ENCODE measurements around the gene DGKD. TPM values are rescaled to one million over a fixed set of nuclear protein-coding genes. Genes with fewer than 3 reads are reported as not detected.

DGKD gene
- total RNA-seq, 1 experiment from 2014 or later, result 16.0 TPM

DNA sequence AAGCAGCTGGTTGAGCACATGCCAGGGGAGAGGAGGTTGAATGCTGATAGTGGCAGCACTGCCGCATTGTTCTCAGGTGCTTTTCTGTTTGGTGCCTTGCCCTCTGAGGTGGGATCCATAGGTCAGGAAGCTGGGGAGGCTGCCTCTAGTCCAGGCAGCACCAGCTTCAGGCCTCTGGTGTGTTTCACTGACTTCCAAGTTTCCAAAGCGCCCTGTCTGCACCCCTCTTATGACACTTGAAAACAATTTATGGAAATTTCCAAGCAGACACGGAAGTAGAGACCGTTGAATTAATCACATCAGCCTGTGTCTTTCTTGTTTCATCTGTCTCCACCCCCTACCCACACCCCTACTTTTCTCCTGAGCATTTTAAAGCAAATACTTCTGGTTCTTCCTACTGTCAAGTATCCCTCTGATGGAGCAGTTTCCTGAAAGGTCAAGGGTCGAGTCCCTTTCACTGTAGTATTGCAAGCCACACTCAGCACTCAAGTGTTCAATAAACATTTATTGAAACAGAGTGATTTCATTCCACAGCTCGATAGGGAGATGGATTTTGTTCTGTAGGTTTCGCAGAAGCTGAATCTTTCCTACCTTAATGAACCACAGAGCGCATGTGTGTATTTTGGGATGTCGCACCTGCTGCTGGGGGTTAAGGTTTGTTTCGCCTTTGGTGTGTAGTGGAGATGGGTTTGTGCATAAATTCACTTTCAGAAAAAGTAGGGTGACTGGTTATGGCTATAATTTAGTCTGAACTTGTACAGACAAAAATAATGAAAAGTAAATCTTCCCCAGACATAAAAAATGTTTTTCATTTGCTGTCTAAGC, 21.4 kb downstream of the DGKD start:
- DNase-seq (ENCODE audit: low read depth in 1 of 2, low spot score in 2 of 2), result no peak
- Histone ChIP-seq H3K4me3 (no peak overlapping the region), H3K36me3 (peaks cover 8% of the 10 kb centered on the region; the same call in 1 of the 2 replicates), H3K27ac (no peak overlapping the region), H3K9me3 (replicated peaks) (no peaks in the 10 kb centered on the region), H3K27me3 (replicated peaks) (no peaks in the 10 kb centered on the region), H3K4me1 (replicated peaks) (no peaks in the 10 kb centered on the region)

DNA sequence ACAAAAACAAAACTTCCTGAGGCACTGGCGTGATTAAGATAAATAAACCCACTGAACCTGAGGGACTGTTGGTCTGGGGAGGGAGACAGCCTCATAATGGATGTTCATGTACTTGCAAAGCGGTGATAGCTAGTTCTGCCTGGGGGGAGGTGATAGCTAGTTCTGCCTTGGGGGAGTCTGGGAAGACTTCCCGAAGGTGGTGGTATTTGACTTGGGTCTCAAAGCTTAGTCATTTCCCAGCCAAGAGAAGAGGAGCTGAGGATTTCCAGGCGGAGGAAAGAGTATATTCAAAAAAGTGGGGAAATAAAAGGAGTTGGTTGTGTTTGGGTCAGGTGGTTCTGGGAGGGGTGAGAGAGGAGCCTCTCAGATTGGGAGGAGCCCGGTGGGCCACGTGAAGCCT, 24.7 kb downstream of the DGKD start:
- Histone ChIP-seq H3K36me3 (peaks cover 5% of the 10 kb centered on the region; the same call in 1 of the 2 replicates), H3K27ac (no peak overlapping the region), H3K4me3 (no peak overlapping the region), H3K4me1 (replicated peaks) (no peaks in the 10 kb centered on the region), H3K9me3 (replicated peaks) (no peaks in the 10 kb centered on the region), H3K27me3 (replicated peaks) (no peaks in the 10 kb centered on the region)
- no peak for DNase-seq (ENCODE audit: low read depth in 1 of 2, low spot score in 2 of 2)

DNA sequence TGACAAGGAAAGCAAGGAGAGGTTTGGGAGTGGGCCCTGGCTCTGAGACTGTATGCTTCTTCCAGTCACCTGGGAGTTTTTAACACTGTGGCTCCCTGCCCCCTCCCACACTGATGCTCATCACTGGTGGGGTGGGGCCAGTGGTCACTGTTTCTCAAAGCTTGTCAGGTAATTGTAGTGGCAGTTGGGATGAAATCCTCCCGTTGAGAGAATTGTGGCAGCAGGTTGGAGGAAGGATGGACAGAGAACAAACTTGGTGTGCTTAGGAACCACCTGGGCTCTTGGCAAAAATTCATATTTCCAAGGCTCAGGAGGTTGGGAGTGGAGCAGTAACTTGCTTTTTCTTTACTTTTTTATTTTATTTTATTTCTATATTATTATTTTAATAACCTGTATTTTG, 25.1 kb downstream of the DGKD start:
- DNase-seq (ENCODE audit: low read depth in 1 of 2, low spot score in 2 of 2), result no peak
- Histone ChIP-seq H3K9me3 (replicated peaks) (no peaks in the 10 kb centered on the region), H3K27ac (no peak overlapping the region), H3K4me3 (no peak overlapping the region), H3K4me1 (replicated peaks) (no peaks in the 10 kb centered on the region), H3K36me3 (peaks cover 5% of the 10 kb centered on the region; the same call in 1 of the 2 replicates), H3K27me3 (replicated peaks) (no peaks in the 10 kb centered on the region)

DNA sequence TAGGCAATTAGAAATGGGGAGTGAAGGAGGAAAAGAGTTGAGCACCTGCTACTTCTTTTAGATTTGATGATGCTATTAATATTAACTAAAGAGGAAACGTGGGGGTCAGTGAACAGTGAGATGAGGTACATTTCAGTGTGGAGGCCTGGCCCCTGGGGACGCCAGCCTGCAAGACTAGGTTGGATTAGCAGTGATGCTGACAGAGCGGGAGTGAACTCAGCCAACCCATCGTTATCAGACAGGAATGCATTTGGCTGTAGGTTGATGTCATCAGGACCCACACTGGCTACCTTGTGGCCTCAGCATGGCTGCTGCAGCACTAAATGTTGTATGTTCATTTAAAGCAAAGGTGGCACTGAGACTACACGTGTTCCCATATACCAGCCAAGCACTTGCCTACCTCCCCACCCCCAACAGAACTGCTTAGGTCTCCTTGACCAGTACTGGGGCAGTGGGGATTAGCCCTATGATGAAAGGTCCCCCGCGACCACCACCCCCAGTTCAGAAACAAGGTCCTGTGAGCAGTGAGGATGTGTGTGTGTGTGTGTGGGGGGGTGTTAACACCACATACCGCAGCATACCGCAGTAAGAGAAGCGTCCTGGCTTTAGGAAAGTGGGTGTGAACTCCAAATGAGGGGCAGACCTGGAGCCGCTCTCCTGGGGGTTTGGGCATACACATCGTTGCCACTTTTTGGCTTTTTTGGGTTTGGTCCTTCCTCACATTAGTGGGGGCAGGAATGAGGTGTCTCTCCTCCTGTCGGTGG, 26.0 kb downstream of the DGKD start:
- Histone ChIP-seq H3K36me3 (peaks cover 5% of the 10 kb centered on the region; the same call in 1 of the 2 replicates), H3K27ac (no peak overlapping the region), H3K4me1 (replicated peaks) (no peaks in the 10 kb centered on the region), H3K9me3 (replicated peaks) (no peaks in the 10 kb centered on the region), H3K27me3 (replicated peaks) (no peaks in the 10 kb centered on the region), H3K4me3 (no peak overlapping the region)
- no peak for DNase-seq (ENCODE audit: low read depth in 1 of 2, low spot score in 2 of 2)

DNA sequence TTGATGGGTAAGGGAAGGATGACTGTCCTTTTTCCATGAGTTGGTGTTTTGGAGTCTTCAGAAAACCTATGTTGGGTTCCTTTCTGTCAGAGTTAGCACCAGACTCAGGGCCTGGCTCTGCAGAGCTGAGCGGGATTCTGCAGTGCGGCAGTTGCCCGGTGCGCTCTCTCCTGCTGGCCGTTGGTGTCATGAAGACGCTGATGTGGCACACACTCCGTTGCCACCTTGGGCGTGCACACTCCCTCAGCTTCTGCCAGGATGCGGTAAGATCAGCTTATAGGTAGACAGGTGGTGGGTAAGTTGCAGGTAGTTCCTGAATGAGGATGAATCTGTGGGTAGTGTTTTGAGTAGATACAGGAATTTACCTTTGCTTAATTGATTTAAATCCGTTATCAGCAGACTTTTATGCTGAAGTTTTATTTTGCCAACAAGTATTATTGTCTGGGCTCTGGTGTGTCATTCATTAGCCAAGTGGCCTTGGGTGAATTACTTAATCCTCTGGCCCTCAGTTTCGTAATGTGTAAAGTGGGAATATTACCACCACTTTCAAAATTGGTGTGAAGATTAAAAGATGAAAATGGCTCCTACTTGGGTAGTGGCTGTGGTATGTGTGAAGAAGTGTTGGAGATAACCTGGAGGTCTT, 26.8 kb downstream of the DGKD start:
- Histone ChIP-seq H3K9me3 (replicated peaks) (no peaks in the 10 kb centered on the region), H3K4me1 (replicated peaks) (no peaks in the 10 kb centered on the region), H3K4me3 (no peak overlapping the region), H3K27ac (no peak overlapping the region), H3K36me3 (peaks cover 5% of the 10 kb centered on the region; the same call in 1 of the 2 replicates), H3K27me3 (replicated peaks) (no peaks in the 10 kb centered on the region)
- no peak for DNase-seq (ENCODE audit: low read depth in 1 of 2, low spot score in 2 of 2)

DNA sequence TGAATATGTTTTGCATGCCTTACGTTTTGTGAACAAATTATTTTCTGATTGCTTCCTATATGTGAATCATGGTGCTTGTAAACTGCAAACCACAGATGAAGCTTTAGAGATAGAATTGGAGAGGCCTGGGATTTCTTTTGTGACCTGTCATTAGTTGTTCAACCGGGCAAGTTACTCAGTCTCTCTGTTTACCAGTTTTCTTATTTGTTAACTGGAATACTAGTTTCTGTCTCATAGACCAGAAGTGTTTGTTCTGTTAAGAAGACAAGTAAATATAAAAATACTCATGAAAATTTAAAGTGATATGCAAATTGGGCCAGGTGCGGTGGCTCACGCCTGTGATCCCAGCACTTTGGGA, 27.3 kb downstream of the DGKD start:
- Histone ChIP-seq H3K27me3 (replicated peaks) (no peaks in the 10 kb centered on the region), H3K27ac (no peak overlapping the region), H3K4me3 (no peak overlapping the region), H3K4me1 (replicated peaks) (no peaks in the 10 kb centered on the region), H3K36me3 (peaks cover 5% of the 10 kb centered on the region; the same call in 1 of the 2 replicates), H3K9me3 (replicated peaks) (no peaks in the 10 kb centered on the region)
- no peak for DNase-seq (ENCODE audit: low read depth in 1 of 2, low spot score in 2 of 2)

DNA sequence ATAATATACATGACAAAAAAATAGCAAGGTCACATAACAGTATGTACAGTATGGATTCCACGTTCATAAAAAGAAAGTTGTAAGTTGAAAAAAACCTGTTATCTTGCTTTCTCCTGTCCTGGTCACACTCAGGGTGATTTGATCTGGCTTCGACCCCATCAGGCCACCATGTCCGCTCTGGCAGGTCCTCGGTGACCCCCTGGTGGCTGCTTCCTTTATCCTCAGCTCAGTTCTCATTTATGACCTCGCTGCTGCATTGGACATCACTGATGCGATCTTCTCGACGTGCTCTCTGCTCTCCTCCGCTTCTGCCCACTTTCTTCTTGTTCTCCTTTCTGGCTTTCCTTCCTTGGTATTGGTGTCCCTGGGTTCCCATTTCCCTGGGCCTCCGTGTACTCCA, 29.7 kb downstream of the DGKD start:
- Histone ChIP-seq H3K4me1 (replicated peaks) (no peaks in the 10 kb centered on the region), H3K36me3 (0 out of 2 replicates have a peak, but pooled peaks cover under 1% of the 10 kb centered on the region), H3K4me3 (no peak overlapping the region), H3K9me3 (replicated peaks) (no peaks in the 10 kb centered on the region), H3K27me3 (replicated peaks) (no peaks in the 10 kb centered on the region), H3K27ac (no peak overlapping the region)
- no peak for DNase-seq (ENCODE audit: low read depth in 1 of 2, low spot score in 2 of 2)

DNA sequence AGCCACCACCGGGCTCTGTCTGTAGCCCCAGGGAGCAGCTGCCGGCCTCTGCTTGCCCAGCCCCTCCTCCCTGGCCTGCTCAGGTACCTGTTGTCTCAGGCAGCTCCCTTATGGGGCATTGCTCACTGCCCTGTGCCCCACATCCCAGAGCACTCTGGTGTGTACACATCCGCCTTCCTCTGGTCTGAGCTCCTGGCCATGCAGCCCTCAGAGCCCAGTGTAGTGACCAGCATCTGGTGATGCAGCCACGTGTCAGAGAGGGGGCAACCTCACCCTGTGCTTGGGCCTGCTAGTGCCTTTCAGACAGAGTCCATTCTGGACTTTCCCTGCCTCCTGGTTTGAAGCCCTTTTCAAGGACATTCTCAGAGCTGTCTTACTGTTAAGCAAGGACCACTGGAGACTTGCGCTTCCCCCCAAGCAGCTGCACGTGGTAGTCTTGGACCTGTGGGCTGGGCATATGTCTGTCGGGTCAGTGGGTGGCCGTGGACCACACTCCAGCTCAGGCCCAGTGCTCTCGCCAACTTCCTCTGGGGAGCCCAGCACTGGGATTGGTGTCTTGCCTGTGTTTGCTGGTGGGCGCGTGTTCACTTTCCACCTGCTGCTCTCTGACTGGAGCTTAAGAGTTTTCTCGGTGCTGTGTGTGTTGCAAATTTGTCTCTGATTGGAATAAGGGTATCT, 30.7 kb downstream of the DGKD start:
- Histone ChIP-seq H3K4me3 (no peak overlapping the region), H3K36me3 (0 out of 2 replicates have a peak, but pooled peaks cover 4% of the 10 kb centered on the region), H3K27ac (no peak overlapping the region), H3K4me1 (replicated peaks) (no peaks in the 10 kb centered on the region), H3K27me3 (replicated peaks) (no peaks in the 10 kb centered on the region), H3K9me3 (replicated peaks) (no peaks in the 10 kb centered on the region)
- DNase-seq (ENCODE audit: low read depth in 1 of 2, low spot score in 2 of 2), result no peak

DNA sequence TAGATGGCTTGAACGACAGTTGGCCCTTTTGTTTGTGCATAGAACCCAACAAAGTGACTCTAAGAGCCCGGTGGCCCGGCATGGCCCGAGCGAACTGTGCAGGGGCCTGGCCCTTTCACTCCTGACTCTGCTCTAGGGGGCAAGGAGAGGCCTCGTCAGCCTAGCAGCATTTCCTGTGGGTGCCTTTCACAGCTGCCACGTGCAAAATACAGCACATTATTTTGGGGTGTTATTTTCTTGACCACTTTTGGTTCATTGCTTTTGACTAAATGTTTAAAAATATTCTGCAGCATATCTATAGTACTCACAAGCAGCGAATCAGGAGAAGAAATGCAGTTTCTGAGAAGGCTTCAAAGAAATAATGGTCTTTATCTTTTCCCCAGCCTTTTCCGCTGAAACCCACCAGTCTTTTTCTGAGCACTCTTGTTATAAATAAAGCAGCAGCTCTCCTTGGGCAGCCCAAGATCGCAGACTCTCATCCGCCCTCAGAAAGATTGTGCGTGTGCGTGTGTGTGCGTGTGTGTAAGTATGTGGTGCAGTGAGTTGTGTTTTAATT, 31.3 kb downstream of the DGKD start:
- no peak for DNase-seq (ENCODE audit: low read depth in 1 of 2, low spot score in 2 of 2)
- Histone ChIP-seq H3K4me1 (replicated peaks) (no peaks in the 10 kb centered on the region), H3K27me3 (replicated peaks) (no peaks in the 10 kb centered on the region), H3K36me3 (0 out of 2 replicates have a peak, but pooled peaks cover 4% of the 10 kb centered on the region), H3K9me3 (replicated peaks) (no peaks in the 10 kb centered on the region), H3K4me3 (no peak overlapping the region), H3K27ac (no peak overlapping the region)

DNA sequence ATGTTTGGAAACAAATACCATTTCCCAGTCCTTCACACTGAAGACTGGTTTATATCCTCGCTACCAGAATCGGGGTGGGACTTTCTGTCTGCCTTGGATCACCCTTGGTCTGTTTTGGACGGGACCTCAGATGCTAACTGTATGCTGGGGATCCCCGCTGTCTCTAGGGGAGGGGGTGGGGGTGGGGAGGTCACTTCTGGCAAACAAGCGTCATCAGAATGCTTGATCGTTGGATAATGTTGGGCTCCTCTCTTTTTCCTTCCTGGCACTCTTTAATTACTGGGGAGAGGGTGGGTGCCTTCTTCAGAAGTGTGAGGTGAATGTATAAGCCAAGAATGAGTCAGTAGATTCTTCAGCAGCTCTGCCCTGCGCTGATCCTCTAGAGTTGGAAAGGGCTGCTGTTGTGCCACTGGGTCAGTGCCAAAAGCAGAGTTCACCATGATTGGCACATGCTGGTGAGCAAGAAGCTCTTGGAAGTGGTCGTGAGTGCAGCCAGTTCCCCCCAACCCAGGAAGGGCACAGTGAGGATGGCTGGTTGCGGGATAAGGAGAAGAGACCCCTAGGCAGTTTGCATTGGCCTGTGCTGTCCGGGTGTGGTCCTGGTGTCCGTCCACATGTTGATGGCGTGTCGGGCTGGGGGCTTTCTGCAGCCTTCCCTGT, 32.2 kb downstream of the DGKD start:
- DNase-seq (ENCODE audit: low read depth in 1 of 2, low spot score in 2 of 2), result no peak
- H3K27me3 ChIP-seq (replicated peaks), result no peaks in the 10 kb centered on the region
- no peak overlapping the region for H3K4me3 ChIP-seq
- H3K27ac ChIP-seq, result no peak overlapping the region
- 0 out of 2 replicates have a peak, but pooled peaks cover 4% of the 10 kb centered on the region for H3K36me3 ChIP-seq
- no peaks in the 10 kb centered on the region for H3K4me1 ChIP-seq (replicated peaks)
- no peaks in the 10 kb centered on the region for H3K9me3 ChIP-seq (replicated peaks)

DNA sequence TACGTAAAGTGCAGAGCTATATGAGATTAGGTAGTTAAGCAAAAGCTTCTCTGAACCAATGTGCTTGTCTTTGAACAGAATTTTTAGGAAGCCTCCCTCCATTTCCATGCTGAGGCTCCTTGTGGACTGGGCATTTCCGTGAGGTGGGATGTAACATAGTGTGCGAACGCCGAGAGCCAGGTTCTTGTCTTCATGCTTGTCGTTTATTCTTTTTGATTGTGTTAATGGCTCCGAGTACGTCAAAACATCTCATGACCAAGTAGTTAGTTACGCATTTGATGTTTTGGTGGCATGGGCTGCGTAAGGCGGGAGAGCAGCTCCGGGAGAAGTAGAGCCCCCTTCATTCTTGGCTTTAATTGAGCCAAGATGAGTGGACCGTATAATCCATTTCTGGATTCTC, 32.9 kb downstream of the DGKD start:
- no peak overlapping the region for H3K4me3 ChIP-seq

DNA sequence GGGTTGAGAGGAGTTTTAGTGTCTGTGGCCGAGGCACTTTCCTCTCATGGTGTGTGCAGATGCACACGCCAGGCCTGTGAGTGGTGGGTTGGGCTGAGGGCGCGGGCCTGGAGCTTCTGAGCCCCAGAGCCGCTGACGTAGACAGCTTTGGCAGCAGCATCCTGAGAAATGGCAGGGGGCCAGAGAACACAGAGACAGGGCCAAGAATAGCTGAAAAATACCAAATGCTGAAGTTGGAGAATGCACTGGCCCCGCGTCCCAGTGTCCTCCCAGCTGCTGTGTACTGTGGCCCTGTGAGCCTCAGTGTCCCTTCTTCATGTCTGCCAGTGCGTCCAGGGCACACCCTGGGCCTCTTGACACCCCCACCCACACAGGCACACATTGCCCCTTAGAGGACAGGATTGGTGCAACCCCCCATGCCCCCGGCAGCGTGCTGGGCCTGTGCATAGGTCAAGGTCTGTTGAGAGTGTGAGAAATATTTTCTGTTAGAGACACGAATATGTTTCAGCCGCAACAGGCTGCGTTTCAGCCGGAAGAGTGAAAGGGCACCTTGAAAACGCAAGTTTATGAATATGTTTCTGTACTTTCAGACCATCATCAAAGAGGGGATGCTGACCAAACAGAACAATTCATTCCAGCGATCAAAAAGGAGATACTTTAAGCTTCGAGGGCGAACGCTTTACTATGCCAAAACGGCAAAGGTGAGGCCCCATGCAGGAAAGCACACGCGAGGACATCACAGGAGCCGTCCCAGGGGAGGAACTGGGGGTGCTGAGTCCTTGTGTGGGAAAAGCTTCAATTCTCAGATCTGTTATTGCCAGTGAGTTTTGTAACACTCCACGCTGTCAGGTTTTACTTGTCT, 33.6 kb downstream of the DGKD start:
- Histone ChIP-seq H3K27me3 (replicated peaks) (no peaks in the 10 kb centered on the region), H3K4me1 (replicated peaks) (no peaks in the 10 kb centered on the region), H3K36me3 (0 out of 2 replicates have a peak, but pooled peaks cover 4% of the 10 kb centered on the region), H3K27ac (no peak overlapping the region), H3K9me3 (replicated peaks) (no peaks in the 10 kb centered on the region), H3K4me3 (no peak overlapping the region)
- no peak for DNase-seq (ENCODE audit: low read depth in 1 of 2, low spot score in 2 of 2)

More for the DNA sequence above, 32.9 kb downstream of the DGKD start:
- H3K9me3 ChIP-seq (replicated peaks), result no peaks in the 10 kb centered on the region
- H3K36me3 ChIP-seq, result 0 out of 2 replicates have a peak, but pooled peaks cover 4% of the 10 kb centered on the region
- no peaks in the 10 kb centered on the region for H3K4me1 ChIP-seq (replicated peaks)
- no peak overlapping the region for H3K27ac ChIP-seq
- DNase-seq (ENCODE audit: low read depth in 1 of 2, low spot score in 2 of 2), result no peak
- H3K27me3 ChIP-seq (replicated peaks), result no peaks in the 10 kb centered on the region

Measured in SJSA1 (cell line).